Ovary (tissue), 9 donors: Measurements from ENCODE around the gene PRDX5. TPM values are rescaled to one million over a fixed set of nuclear protein-coding genes. Genes with fewer than 3 reads are reported as not detected.
"Not testable (repeated sequence)": the region's sequence is repeated elsewhere in the genome, so short reads cannot be mapped to it uniquely, and the experiment has no call there.

ENCODE experiments used
- DNase-seq, 5 donors: peaks; one replicate each; pipeline ENCODE4 v3.0.0-alpha.2; 2019 to 2020
- H3K27ac ChIP-seq, 2 donors: fragments of 200-600 bp; one replicate each; pipeline versions ENCODE4 v1.5.1 to v1.8.0; 2019 to 2022
- H3K27me3 ChIP-seq: fragments of 200-600 bp; one replicate; pipeline ENCODE4 v1.8.0; 2022
- H3K36me3 ChIP-seq: fragments of 200-600 bp; sonication (generic); one replicate; pipeline ENCODE4 v1.5.1; 2019
- H3K4me1 ChIP-seq: one replicate; pipeline ENCODE4 v1.8.1; 2013; ENCODE audit warnings: mild to moderate bottlenecking, moderate library complexity; ENCODE audit not compliant: insufficient read depth
- H3K4me3 ChIP-seq: fragments of 200-600 bp; sonication (generic); one replicate; pipeline ENCODE4 v1.5.1; 2017
- H3K9me3 ChIP-seq, 2 donors: fragments of 200-600 bp in 1 of 2; sonication (generic) in 1 of 2; one replicate each; pipeline versions ENCODE4 v1.5.1 to v1.8.1; 2013 to 2019; ENCODE audit warnings: mild to moderate bottlenecking in 1 of 2, moderate library complexity in 1 of 2
- EP300 ChIP-seq: sonication (generic); formaldehyde crosslinking; IDR thresholded peaks from one replicate; pipeline ENCODE4 v1.6.1; 2017; ENCODE audit warnings: antibody characterized with exemption
- POLR2A ChIP-seq: fragments of 450-650 bp; IDR thresholded peaks from one replicate; pipeline ENCODE4 v1.6.1; 2017; ENCODE audit warnings: antibody characterized with exemption, mild to moderate bottlenecking, moderate library complexity
- WGBS, 3 donors: extraction: QIAGEN DNeasy Blood & Tissue Kit in 1 of 3; methylation state at CpG; one replicate each; pipeline versions ENCODE4 v1.1.5 to v1.1.7; 2013 to 2017; 5-methylcytosine and 5-hydroxymethylcytosine counted together
- intact Hi-C, 4 donors: fragments of 100-400 bp; cut with DNase I; formaldehyde crosslinking; loops; one replicate each; pipeline versions ENCODE4 v1.11.0 to v1.15.1; 2022 to 2023
- polyA plus RNA-seq, 2 donors: library from polyadenylated mRNA; stranded (reverse); fragments of 200-250 nt in 1 of 2; fragments of 350-450 nt in 1 of 2; fragmentation: Illumina TruSeq in 1 of 2; extraction: RNeasy Lipid Tissue Mini Kit (QIAGEN cat#74804) in 1 of 2; gene quantifications; one replicate each; pipeline ENCODE4 v1.2.3, GENCODE V29; 2013 to 2014
- total RNA-seq, 7 donors: library from RNA; depleted of rRNA in 2 of 7; stranded (reverse); fragments of >200 nt in 2 of 7; fragmentation: NEBNext Ultra II Directional in 3 of 7; extraction: Animal tissue kit (Norgen Biotek cat#: 25700) in 3 of 7; gene quantifications; one replicate each; pipeline versions ENCODE4 v1.1.0 to v1.2.4, GENCODE V29; 2016 to 2023
- TF ChIP-seq, protein P1 (sequence below), 3 donors: fragments of 450-650 bp in 2 of 3; fragments of 200-600 bp in 1 of 3; IDR thresholded peaks; one replicate each; pipeline versions ENCODE4 v1.5.1 to v1.8.0; 2016 to 2022; ENCODE audit warnings: antibody characterized with exemption in 3 of 3, mild to moderate bottlenecking in 1 of 3
- donor health status: DM: no; HTN: no; CAD: no; lungs with moderate emphysema.
- donor health status: DM: no; HTN: no; CAD: no.
- donor health status: Bipolar disorder and iron deficiency.
- donor health status: DM: yes; HTN: yes; CAD: no.
- donor health status: DM: no; HTN: no; CAD: no.
- donor health status: DM: yes; HTN: yes; CAD: no.

PRDX5 gene
- total and polyA plus RNA-seq, 9 donors, result 160 to 400 (median 225) TPM

DNA sequence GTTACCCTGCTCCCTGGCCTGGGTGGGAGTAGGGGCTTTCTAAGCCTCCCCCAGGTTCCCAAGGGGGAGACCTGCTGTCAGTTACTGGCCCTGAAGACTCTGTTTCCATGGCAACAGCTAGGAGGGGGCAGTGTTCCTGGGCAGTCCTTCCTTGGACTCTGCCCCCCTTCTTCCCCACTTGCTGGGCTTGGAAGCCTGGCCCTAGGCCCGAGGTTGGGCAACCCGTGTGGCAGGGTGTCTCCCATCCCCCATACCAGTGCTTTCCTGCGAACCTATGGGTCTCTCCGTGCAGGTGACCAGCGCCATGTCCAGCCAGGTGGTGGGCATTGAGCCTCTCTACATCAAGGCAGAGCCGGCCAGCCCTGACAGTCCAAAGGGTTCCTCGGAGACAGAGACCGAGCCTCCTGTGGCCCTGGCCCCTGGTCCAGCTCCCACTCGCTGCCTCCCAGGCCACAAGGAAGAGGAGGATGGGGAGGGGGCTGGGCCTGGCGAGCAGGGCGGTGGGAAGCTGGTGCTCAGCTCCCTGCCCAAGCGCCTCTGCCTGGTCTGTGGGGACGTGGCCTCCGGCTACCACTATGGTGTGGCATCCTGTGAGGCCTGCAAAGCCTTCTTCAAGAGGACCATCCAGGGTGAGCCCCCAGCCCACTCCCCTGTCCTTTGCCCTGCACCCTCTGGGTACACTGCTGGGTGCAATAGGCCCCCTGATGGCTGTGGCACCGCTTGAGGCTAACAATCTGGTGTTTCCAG is 10.9 kb upstream of the PRDX5 start:
- intact Hi-C loops, result loop anchor here in 1 of 4 donors (5.0 kb wide), 1 partner anchor 65 kb away; the partner anchor contains the start of gene FKBP2
- Histone ChIP-seq H3K27me3 (no peaks in the 10 kb centered on the region), H3K9me3 (no peaks in the 10 kb centered on the region), H3K4me1 (peaks cover 8% of the 10 kb centered on the region), H3K27ac (no peak overlapping the region), H3K36me3 (no peaks in the 10 kb centered on the region), H3K4me3 (peak overlapping the region; percentile 48)
- TF ChIP-seq, protein P1, sequence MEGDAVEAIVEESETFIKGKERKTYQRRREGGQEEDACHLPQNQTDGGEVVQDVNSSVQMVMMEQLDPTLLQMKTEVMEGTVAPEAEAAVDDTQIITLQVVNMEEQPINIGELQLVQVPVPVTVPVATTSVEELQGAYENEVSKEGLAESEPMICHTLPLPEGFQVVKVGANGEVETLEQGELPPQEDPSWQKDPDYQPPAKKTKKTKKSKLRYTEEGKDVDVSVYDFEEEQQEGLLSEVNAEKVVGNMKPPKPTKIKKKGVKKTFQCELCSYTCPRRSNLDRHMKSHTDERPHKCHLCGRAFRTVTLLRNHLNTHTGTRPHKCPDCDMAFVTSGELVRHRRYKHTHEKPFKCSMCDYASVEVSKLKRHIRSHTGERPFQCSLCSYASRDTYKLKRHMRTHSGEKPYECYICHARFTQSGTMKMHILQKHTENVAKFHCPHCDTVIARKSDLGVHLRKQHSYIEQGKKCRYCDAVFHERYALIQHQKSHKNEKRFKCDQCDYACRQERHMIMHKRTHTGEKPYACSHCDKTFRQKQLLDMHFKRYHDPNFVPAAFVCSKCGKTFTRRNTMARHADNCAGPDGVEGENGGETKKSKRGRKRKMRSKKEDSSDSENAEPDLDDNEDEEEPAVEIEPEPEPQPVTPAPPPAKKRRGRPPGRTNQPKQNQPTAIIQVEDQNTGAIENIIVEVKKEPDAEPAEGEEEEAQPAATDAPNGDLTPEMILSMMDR (IDR thresholded peaks at IDR 0.05), result no peak
- TF ChIP-seq EP300, result no peak
- TF ChIP-seq POLR2A, result no peak
- DNase-seq, result peak in 4 of 5 donors; percentile 54 to 61 (median 57)
- WGBS, 3 donors, result 75 to 78% (median 75%) methylated on average over 15 of the region's 15 CpGs

DNA sequence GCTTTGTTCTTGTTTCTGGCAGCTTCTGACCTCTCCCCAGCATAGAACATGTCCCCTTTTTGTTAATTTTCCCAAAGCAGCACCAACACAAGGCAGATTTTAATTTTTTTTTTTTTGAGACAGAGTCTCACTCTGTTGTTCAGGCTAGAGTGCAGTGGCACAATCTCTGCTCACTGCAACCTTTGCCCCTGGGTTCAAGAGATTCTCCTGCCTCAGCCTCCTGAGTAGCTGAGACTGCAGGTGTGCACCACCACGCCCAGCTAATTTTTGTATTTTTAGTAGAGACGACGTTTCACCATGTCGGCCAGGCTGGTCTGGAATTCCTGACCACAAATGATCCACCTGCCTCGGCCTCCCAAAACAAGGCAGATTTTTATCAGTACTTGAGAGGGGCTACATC is 10.1 kb upstream of the PRDX5 start:
- 92 to 95% (median 94%) methylated on average over 5 of the region's 5 CpGs for WGBS, 3 donors
- H3K4me1 ChIP-seq, H3K27ac ChIP-seq, H3K27me3 ChIP-seq, H3K36me3 ChIP-seq, H3K9me3 ChIP-seq, DNase-seq, H3K4me3 ChIP-seq: not testable (repeated sequence)
- intact Hi-C loops, result loop anchor here in 1 of 4 donors (5.0 kb wide), 1 partner anchor 65 kb away; the partner anchor contains the start of gene FKBP2

DNA sequence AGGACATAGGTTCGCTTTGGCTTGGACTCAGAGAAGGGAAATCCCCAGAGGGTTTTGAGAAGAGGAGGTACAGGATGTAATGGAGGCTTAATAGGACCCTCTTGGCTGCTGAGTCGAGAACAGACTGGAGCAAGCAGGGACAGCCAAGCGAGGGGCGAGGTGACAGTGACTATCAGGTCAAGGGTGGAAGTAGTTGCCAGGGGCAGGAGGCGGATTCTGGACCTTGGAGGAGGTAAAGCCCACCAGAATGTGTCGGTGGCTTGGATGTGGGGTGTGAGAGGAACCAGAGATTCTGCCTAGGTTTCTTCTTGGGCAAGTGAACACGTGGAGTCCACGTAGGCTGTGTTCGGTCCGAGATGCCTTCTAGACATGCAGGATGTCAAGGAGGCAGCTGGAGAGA is 5.0 kb upstream of the PRDX5 start:
- 87 to 91% (median 91%) methylated on average over 10 of the region's 10 CpGs for WGBS, 3 donors
- Histone ChIP-seq H3K36me3 (no peaks in the 10 kb centered on the region), H3K4me1 (peaks cover 2% of the 10 kb centered on the region), H3K9me3 (no peaks in the 10 kb centered on the region), H3K27ac (peak overlapping the region in 1 of 2 donors; percentile 74), H3K4me3 (no peak overlapping the region), H3K27me3 (no peaks in the 10 kb centered on the region)
- intact Hi-C loops, result no loop called here
- DNase-seq, result peak in 1 of 5 donors; percentile 33
- TF ChIP-seq, protein P1 (IDR thresholded peaks at IDR 0.05), result no peak
- TF ChIP-seq EP300, result no peak
- TF ChIP-seq POLR2A, result no peak

DNA sequence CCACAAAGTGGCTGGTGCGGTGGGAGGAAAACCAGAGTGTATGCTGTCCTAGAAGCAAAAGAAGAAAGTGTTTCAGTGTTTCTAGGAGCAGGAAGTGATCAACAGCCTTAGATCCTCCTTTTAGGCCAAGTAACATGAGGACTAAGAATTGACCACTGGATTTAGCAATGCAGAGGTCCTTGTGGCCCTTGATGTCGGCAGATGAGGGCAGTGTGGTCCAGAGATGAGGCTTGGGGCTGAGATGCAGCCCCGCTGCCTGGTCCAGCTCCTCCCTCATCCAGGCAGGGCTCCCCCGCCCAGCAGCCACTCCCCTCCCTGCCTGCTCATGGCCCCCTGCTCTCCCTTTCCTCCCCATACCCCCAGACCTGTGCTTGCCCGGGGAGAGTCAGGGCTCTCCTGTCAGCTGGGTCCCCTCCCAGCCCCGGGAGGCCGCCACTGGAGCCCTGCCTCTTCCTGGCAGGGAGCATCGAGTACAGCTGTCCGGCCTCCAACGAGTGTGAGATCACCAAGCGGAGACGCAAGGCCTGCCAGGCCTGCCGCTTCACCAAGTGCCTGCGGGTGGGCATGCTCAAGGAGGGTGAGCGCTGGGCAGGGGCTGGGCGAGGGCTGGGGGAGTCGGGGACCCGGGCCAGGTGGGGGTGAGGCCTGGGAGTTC is 4.3 kb upstream of the PRDX5 start:
- no peaks in the 10 kb centered on the region for H3K27me3 ChIP-seq
- no peak overlapping the region for H3K4me3 ChIP-seq
- peak in 4 of 5 donors; percentile 60 to 78 (median 71) for DNase-seq
- peaks cover 2% of the 10 kb centered on the region for H3K4me1 ChIP-seq
- intact Hi-C loops, result no loop called here
- H3K9me3 ChIP-seq, result no peaks in the 10 kb centered on the region
- no peaks in the 10 kb centered on the region for H3K36me3 ChIP-seq
- TF ChIP-seq, protein P1 (IDR thresholded peaks at IDR 0.05), result no peak
- TF ChIP-seq EP300 (no peak), POLR2A (no peak)
- H3K27ac ChIP-seq, result peak overlapping the region in 1 of 2 donors; percentile 74
- WGBS, 3 donors, result 32 to 62% (median 36%) methylated on average over 17 to 18 of the region's 18 CpGs
